ENCODE data around the gene UQCC3. TPM values are rescaled to one million over a fixed set of nuclear protein-coding genes. Genes with fewer than 3 reads are reported as not detected.

UQCC3 gene
- total and polyA plus RNA-seq, 2 of the 13 experiments (the other 11 are each of a cell fraction or from before 2014, with no cell fraction given) = 7.7 to 16.0 TPM

GRCh38 chr11:62664405-62665074, 6.9 kb upstream of the UQCC3 start:
- no peak overlapping the region for H2AFZ ChIP-seq (ENCODE audit: low read length)
- ChIA-PET CTCF (ENCODE audit: low intra/inter-chr PET ratio, low total read pairs) (no interaction called here), POLR2A (interaction anchor here (0.7 to 4.5 kb wide), 40 partner anchors 10 to 271 kb away, joined by 3 to 186 read pairs (median 10); partner anchors contain the start of genes AHNAK, B3GAT3, EEF1G and GANAB)
- peak; percentile 64 for DNase-seq (ENCODE audit: low spot score)
- peaks cover 41% of the 10 kb centered on the region for H3K4me1 ChIP-seq (ENCODE audit: insufficient read depth, low read length)
- intact Hi-C loops (cut with micrococcal nuclease; ENCODE audit: unreplicated experiment) = no loop called here
- peak overlapping the region; percentile 84 for H3K27ac ChIP-seq (ENCODE audit: extremely low read length, insufficient read depth, low read length)
- H3K9me3 ChIP-seq (ENCODE audit: low read length) = no peaks in the 10 kb centered on the region
- H3K9ac ChIP-seq (ENCODE audit: insufficient read depth, low read depth, low read length) = peak overlapping the region; percentile 91
- in situ Hi-C loops (cut with HindIII; ENCODE audit: extremely low pct_ligation_motif_present, low pct_unique_long_range_greater_than_20kb) = no loop called here
- no peak for FAIRE-seq
- TSS peak; percentile 73 for BruUV-seq (replicated peaks)
- peak overlapping the region; percentile 52 for H3K4me2 ChIP-seq (ENCODE audit: low read depth, low read length)
- peak overlapping the region; percentile 69 to 97 (median 91) for H3K4me3 ChIP-seq (replicated peaks in 1 of 3; ENCODE audit: insufficient read depth in 1 of 3, low read depth in 2 of 3, low read length in 3 of 3)
- H3K36me3 ChIP-seq (replicated peaks in 1 of 2; ENCODE audit: control insufficient read depth in 1 of 2, insufficient read depth in 2 of 2, low read length in 2 of 2) = peaks cover 0 to 15% of the 10 kb centered on the region in 2 experiments; a peak in 2 of 5 replicates
- peaks cover 35% of the 10 kb centered on the region for H3K79me2 ChIP-seq (ENCODE audit: insufficient read depth, low read length)
- peak; percentile 62 for ATAC-seq
- WGBS (ENCODE audit: low lambda C conversion rate) = 6% methylated on average over 8 of the region's 36 CpGs
- no peaks in the 10 kb centered on the region; a peak in 1 of 5 replicates for H3K27me3 ChIP-seq (ENCODE audit: control insufficient read depth in 1 of 2, insufficient read depth in 2 of 2, low read length in 2 of 2)
- no peaks in the 10 kb centered on the region; the same call in none of the 2 replicates for H4K20me1 ChIP-seq (ENCODE audit: insufficient read depth, low read length)
- no peak for TF ChIP-seq KDM5B (CRISPR knock-in tag; IDR thresholded peaks at IDR 0.05; ENCODE audit: borderline replicate concordance)
- TF ChIP-seq ZNF296 (CRISPR knock-in tag; conservative IDR thresholded peaks at IDR 0.05) = 0 out of 2 replicates have a peak, but pooled peaks have one; percentile 19
- TF ChIP-seq ATF7 (IDR thresholded peaks at IDR 0.05) = no peak
- no peak for TF ChIP-seq ATF7 (CRISPR knock-in tag; IDR thresholded peaks at IDR 0.05)
- peak in 1 of 2 experiments; percentile 11; a peak in 1 of 4 replicates for TF ChIP-seq HMGXB4 (CRISPR knock-in tag; IDR thresholded peaks at IDR 0.05; ENCODE audit: borderline replicate concordance in 1 of 2, low read depth in 1 of 2)
- peak; percentile 20; the same call in 1 of the 2 replicates for TF ChIP-seq ZFP90 (CRISPR knock-in tag; IDR thresholded peaks at IDR 0.05; ENCODE audit: borderline replicate concordance)
- TF ChIP-seq HNF1B (CRISPR knock-in tag; IDR thresholded peaks at IDR 0.05) = no peak
- TF ChIP-seq NCOA5 (CRISPR knock-in tag; IDR thresholded peaks at IDR 0.05) = no peak
- no peak for TF ChIP-seq KLF11 (CRISPR knock-in tag; IDR thresholded peaks at IDR 0.05)
- no peak for TF ChIP-seq ZNF557 (CRISPR knock-in tag; IDR thresholded peaks at IDR 0.05)
- no peak for TF ChIP-seq SKIL (CRISPR knock-in tag; IDR thresholded peaks at IDR 0.05; ENCODE audit: borderline replicate concordance)
- TF ChIP-seq ZNF33A (CRISPR knock-in tag; IDR thresholded peaks at IDR 0.05; ENCODE audit: borderline replicate concordance) = no peak
- TF ChIP-seq PHF20 (CRISPR knock-in tag; IDR thresholded peaks at IDR 0.05) = no peak
- TF ChIP-seq ZNF143 (CRISPR knock-in tag; IDR thresholded peaks at IDR 0.05) = peak; percentile 52; the same call in 1 of the 2 replicates
- TF ChIP-seq IRF2 (CRISPR knock-in tag; IDR thresholded peaks at IDR 0.05) = no peak; the same call in 1 of the 2 replicates
- TF ChIP-seq HNF4G (IDR thresholded peaks at IDR 0.05; ENCODE audit: borderline replicate concordance, low read depth, low read length) = no peak
- TF ChIP-seq HNF4G (CRISPR knock-in tag; IDR thresholded peaks at IDR 0.05; ENCODE audit: borderline replicate concordance, low read depth) = no peak
- TF ChIP-seq TEAD3 (CRISPR knock-in tag; optimal IDR thresholded peaks at IDR 0.05; ENCODE audit: borderline replicate concordance) = no peak
- TF ChIP-seq ZNF598 (CRISPR knock-in tag; IDR thresholded peaks at IDR 0.05; ENCODE audit: borderline replicate concordance) = no peak
- no peak for TF ChIP-seq PAF1 (CRISPR knock-in tag; IDR thresholded peaks at IDR 0.05)
